ENCODE measurements around the gene DAW1.

The DAW1 gene

GRCh38 chr2:227939271-227940027 is 68.0 kb downstream of the DAW1 start:
- H3K27me3 ChIP-seq (replicated peaks; ENCODE audit: control insufficient read depth, insufficient read depth, low read length) = peaks cover 1% of the 10 kb centered on the region; the same call in 1 of the 2 replicates
- TF ChIP-seq CTCF (IDR thresholded peaks at IDR 0.05; ENCODE audit: insufficient read depth, low read length, poor library complexity, severe bottlenecking) = peak; percentile 64
- no peak for DNase-seq (ENCODE audit: extremely low read depth, insufficient read length)
- no peak overlapping the region for H3K4me3 ChIP-seq (replicated peaks; ENCODE audit: low read depth, low read length)
- no peaks in the 10 kb centered on the region for H3K36me3 ChIP-seq (ENCODE audit: control insufficient read depth, insufficient read depth, low read length)

DNA sequence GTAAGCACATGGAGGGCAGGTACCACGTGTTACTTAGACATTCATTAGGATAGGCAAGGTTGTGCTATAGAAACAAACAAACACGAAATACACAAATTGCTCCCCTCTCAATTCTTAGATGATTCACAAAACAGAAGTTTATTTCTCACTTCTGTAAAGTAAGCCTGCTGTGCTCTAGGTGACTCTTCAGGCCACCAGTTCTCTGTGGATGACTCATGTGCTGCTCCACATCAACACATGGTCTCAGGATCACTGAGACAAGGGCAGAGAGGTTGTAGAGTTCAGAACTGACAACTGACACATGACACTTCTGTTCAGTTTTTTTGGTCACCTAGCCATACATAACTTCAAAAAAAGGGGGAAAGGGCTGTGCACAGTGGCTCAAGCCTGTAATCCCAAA is 70.6 kb downstream of the DAW1 start:
- TF ChIP-seq CTCF (IDR thresholded peaks at IDR 0.05; ENCODE audit: insufficient read depth, low read length, poor library complexity, severe bottlenecking) = no peak
- DNase-seq (ENCODE audit: extremely low read depth, insufficient read length) = no peak
- Histone ChIP-seq H3K36me3 (ENCODE audit: control insufficient read depth, insufficient read depth, low read length) (no peaks in the 10 kb centered on the region), H3K27me3 (replicated peaks; ENCODE audit: control insufficient read depth, insufficient read depth, low read length) (peaks cover 1% of the 10 kb centered on the region; the same call in 1 of the 2 replicates), H3K4me3 (replicated peaks; ENCODE audit: low read depth, low read length) (no peak overlapping the region)

DNA sequence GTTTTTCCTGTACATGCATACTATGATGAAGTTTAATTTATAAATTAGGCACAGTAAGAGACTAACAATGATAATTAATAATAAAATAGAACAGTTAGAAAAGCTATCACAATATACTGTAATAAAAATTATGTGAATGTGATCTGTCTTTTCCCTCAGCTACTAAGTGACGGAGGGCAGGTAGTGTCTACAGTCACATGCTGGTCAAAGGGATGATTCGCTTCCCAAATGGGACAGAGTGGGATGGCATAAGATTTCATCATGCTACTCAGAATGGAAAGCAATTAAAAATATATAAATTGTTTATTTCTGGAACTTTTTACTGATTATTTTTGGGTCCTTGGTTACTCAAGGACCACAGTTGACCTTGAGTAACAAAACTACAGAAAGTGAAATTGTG is 71.5 kb downstream of the DAW1 start:
- no peaks in the 10 kb centered on the region for H3K36me3 ChIP-seq (ENCODE audit: control insufficient read depth, insufficient read depth, low read length)
- no peak for TF ChIP-seq CTCF (IDR thresholded peaks at IDR 0.05; ENCODE audit: insufficient read depth, low read length, poor library complexity, severe bottlenecking)
- no peak for DNase-seq (ENCODE audit: extremely low read depth, insufficient read length)
- peaks cover 1% of the 10 kb centered on the region; the same call in 1 of the 2 replicates for H3K27me3 ChIP-seq (replicated peaks; ENCODE audit: control insufficient read depth, insufficient read depth, low read length)
- no peak overlapping the region for H3K4me3 ChIP-seq (replicated peaks; ENCODE audit: low read depth, low read length)

DNA sequence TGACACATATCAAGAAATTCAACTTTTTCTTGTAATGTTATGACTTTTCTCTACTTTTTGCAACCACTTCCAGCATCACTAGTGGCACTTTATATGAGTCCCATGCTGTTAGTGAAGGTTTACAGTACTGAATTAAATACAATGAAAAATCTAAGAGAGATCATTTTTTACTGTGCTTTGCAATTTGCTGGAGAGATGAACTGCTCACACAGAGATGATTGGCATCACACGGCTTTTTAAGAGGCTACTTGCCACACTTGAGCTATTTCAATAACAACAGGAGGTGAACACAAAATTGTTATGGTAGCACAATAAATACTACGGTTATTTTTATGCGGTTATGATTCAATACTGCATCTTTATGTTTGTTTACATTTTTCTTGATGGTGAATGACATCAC is 88.9 kb downstream of the DAW1 start:
- no peak for TF ChIP-seq CTCF (IDR thresholded peaks at IDR 0.05; ENCODE audit: insufficient read depth, low read length, poor library complexity, severe bottlenecking)
- Histone ChIP-seq H3K36me3 (ENCODE audit: control insufficient read depth, insufficient read depth, low read length) (no peaks in the 10 kb centered on the region), H3K27me3 (replicated peaks; ENCODE audit: control insufficient read depth, insufficient read depth, low read length) (no peaks in the 10 kb centered on the region), H3K4me3 (replicated peaks; ENCODE audit: low read depth, low read length) (no peak overlapping the region)
- DNase-seq (ENCODE audit: extremely low read depth, insufficient read length) = no peak

- no peaks in the 10 kb centered on the region for H3K36me3 ChIP-seq (ENCODE audit: control insufficient read depth, insufficient read depth, low read length)
- DNase-seq (ENCODE audit: extremely low read depth, insufficient read length) = no peak
- H3K27me3 ChIP-seq (replicated peaks; ENCODE audit: control insufficient read depth, insufficient read depth, low read length) = no peaks in the 10 kb centered on the region; the same call in 1 of the 2 replicates
- no peak overlapping the region for H3K4me3 ChIP-seq (replicated peaks; ENCODE audit: low read depth, low read length)
- no peak for TF ChIP-seq CTCF (IDR thresholded peaks at IDR 0.05; ENCODE audit: insufficient read depth, low read length, poor library complexity, severe bottlenecking)
These were observed 100.3 kb downstream of the DAW1 start for GRCh38 chr2:227971619-227972230.
